Suprapubic skin (tissue), 4 donors: Measurements from ENCODE around the gene EFEMP1. TPM values are rescaled to one million over a fixed set of nuclear protein-coding genes. Genes with fewer than 3 reads are reported as not detected.

Experiments
- DNase-seq, 2 donors: peaks; one replicate each; pipeline ENCODE4 v3.0.0-alpha.2; 2019; ENCODE audit warnings: low spot score in 2 of 2
- H3K27ac ChIP-seq: fragments of 200-600 bp; sonication (generic); one replicate; pipeline ENCODE4 v1.5.1; 2019
- H3K27me3 ChIP-seq: fragments of 200-600 bp; sonication (generic); one replicate; pipeline ENCODE4 v1.5.1; 2019
- H3K36me3 ChIP-seq: fragments of 200-600 bp; sonication (generic); one replicate; pipeline ENCODE4 v1.5.1; 2019
- H3K4me1 ChIP-seq: fragments of 200-600 bp; sonication (generic); one replicate; pipeline ENCODE4 v1.5.1; 2019
- H3K4me3 ChIP-seq: fragments of 200-600 bp; sonication (generic); one replicate; pipeline ENCODE4 v1.5.1; 2019; ENCODE audit warnings: mild to moderate bottlenecking
- H3K9me3 ChIP-seq: fragments of 200-600 bp; sonication (generic); one replicate; pipeline ENCODE4 v1.5.1; 2019
- CTCF ChIP-seq, 2 donors: fragments of 200-600 bp in 1 of 2; fragments of 450-650 bp in 1 of 2; sonication (generic) in 1 of 2; IDR thresholded peaks; one replicate each; pipeline ENCODE4 v1.5.1; 2016 to 2019; ENCODE audit warnings: antibody characterized with exemption in 2 of 2, mild to moderate bottlenecking in 1 of 2, moderate library complexity in 1 of 2
- EP300 ChIP-seq: sonication (generic); formaldehyde crosslinking; IDR thresholded peaks from one replicate; pipeline ENCODE4 v1.6.1; 2017; ENCODE audit warnings: antibody characterized with exemption
- POLR2A ChIP-seq, 2 donors: fragments of 450-650 bp; IDR thresholded peaks; one replicate each; pipeline ENCODE4 v1.6.1; 2017; ENCODE audit warnings: antibody characterized with exemption in 2 of 2, mild to moderate bottlenecking in 2 of 2, moderate library complexity in 2 of 2
- POLR2AphosphoS5 ChIP-seq, 3 donors: sonication (generic); formaldehyde crosslinking; IDR thresholded peaks; one replicate each; pipeline ENCODE4 v1.6.1; 2017; ENCODE audit warnings: antibody characterized with exemption in 3 of 3
- WGBS: methylation state at CpG from one replicate; pipeline ENCODE4 v1.1.5; 2018; 5-methylcytosine and 5-hydroxymethylcytosine counted together
- total RNA-seq, 4 donors: library from RNA; depleted of rRNA; stranded (reverse); fragments of >200 nt; gene quantifications; one replicate each; pipeline ENCODE4 v1.1.0, GENCODE V29; 2016

The EFEMP1 gene
- total RNA-seq, 4 donors from 2014 or later: 93.1 to 145 (median 137) TPM

- Histone ChIP-seq H3K27ac (no peak overlapping the region), H3K27me3 (no peaks in the 10 kb centered on the region), H3K36me3 (no peaks in the 10 kb centered on the region), H3K4me1 (peaks cover 8% of the 10 kb centered on the region), H3K4me3 (no peak overlapping the region), H3K9me3 (no peaks in the 10 kb centered on the region)
- no peak for DNase-seq
- TF ChIP-seq POLR2AphosphoS5 (IDR thresholded peaks at IDR 0.05) (no peak), CTCF (IDR thresholded peaks at IDR 0.05) (no peak), EP300 (no peak), POLR2A (IDR thresholded peaks at IDR 0.05) (no peak)
- 76% methylated on average over 2 of the region's 2 CpGs for WGBS
These were observed 28.9 kb downstream of the EFEMP1 start for GRCh38 chr2:55894720-55895119.

GRCh38 chr2:55891671-55892094 lies 31.9 kb downstream of the EFEMP1 start:
- H3K27ac ChIP-seq: no peak overlapping the region

GRCh38 chr2:55888936-55889335 lies 34.6 kb downstream of the EFEMP1 start:
- H3K4me3 ChIP-seq: no peak overlapping the region
- TF ChIP-seq CTCF (IDR thresholded peaks at IDR 0.05): no peak
- no peak for TF ChIP-seq POLR2AphosphoS5 (IDR thresholded peaks at IDR 0.05)
- TF ChIP-seq EP300: no peak
- TF ChIP-seq POLR2A (IDR thresholded peaks at IDR 0.05): no peak
- peak overlapping the region; percentile 10 for H3K27ac ChIP-seq
- H3K27me3 ChIP-seq: no peaks in the 10 kb centered on the region
- H3K36me3 ChIP-seq: no peaks in the 10 kb centered on the region
- 65% methylated on average over 3 of the region's 3 CpGs for WGBS
- peaks cover 37% of the 10 kb centered on the region for H3K4me1 ChIP-seq
- no peak for DNase-seq
- no peaks in the 10 kb centered on the region for H3K9me3 ChIP-seq

More at GRCh38 chr2:55891671-55892094, 31.9 kb downstream of the EFEMP1 start:
- TF ChIP-seq POLR2A (IDR thresholded peaks at IDR 0.05) (no peak), EP300 (no peak), POLR2AphosphoS5 (IDR thresholded peaks at IDR 0.05) (no peak), CTCF (IDR thresholded peaks at IDR 0.05) (no peak)
- Histone ChIP-seq H3K27me3 (no peaks in the 10 kb centered on the region), H3K9me3 (no peaks in the 10 kb centered on the region), H3K4me1 (peaks cover 26% of the 10 kb centered on the region), H3K4me3 (no peak overlapping the region), H3K36me3 (no peaks in the 10 kb centered on the region)
- no peak for DNase-seq
- WGBS: 33% methylated on average over 2 of the region's 2 CpGs

GRCh38 chr2:55887901-55888624 lies 35.5 kb downstream of the EFEMP1 start:
- DNase-seq: no peak
- no peak overlapping the region for H3K27ac ChIP-seq
- no peaks in the 10 kb centered on the region for H3K36me3 ChIP-seq
- WGBS: 77% methylated on average over 7 of the region's 7 CpGs
- H3K9me3 ChIP-seq: no peaks in the 10 kb centered on the region
- TF ChIP-seq CTCF (IDR thresholded peaks at IDR 0.05): no peak
- H3K4me3 ChIP-seq: no peak overlapping the region
- no peaks in the 10 kb centered on the region for H3K27me3 ChIP-seq
- peaks cover 45% of the 10 kb centered on the region for H3K4me1 ChIP-seq

GRCh38 chr2:55887351-55887750 lies 36.2 kb downstream of the EFEMP1 start:
- Histone ChIP-seq H3K4me3 (no peak overlapping the region), H3K27ac (no peak overlapping the region), H3K4me1 (peaks cover 46% of the 10 kb centered on the region), H3K36me3 (no peaks in the 10 kb centered on the region), H3K9me3 (no peaks in the 10 kb centered on the region), H3K27me3 (no peaks in the 10 kb centered on the region)
- no peak for DNase-seq
- no peak for TF ChIP-seq CTCF (IDR thresholded peaks at IDR 0.05)
- no peak for TF ChIP-seq POLR2AphosphoS5 (IDR thresholded peaks at IDR 0.05)
- no peak for TF ChIP-seq POLR2A (IDR thresholded peaks at IDR 0.05)
- TF ChIP-seq EP300: no peak
- WGBS: 33% methylated on average over 2 of the region's 2 CpGs
